ENCODE measurements around the gene CPSF2.
"Not testable (repeated sequence)": the region's sequence is repeated elsewhere in the genome, so short reads cannot be mapped to it uniquely, and the experiment has no call there.

Gene CPSF2

GRCh38 chr14:92187616-92188015 is 65.8 kb downstream of the CPSF2 start:
- not testable (repeated sequence) for H3K4me1 ChIP-seq (ENCODE audit: control insufficient read depth in 5 of 5, insufficient read depth in 5 of 5, low read length in 5 of 5); H3K36me3 ChIP-seq (ENCODE audit: control insufficient read depth in 5 of 5, insufficient read depth in 5 of 5, low read length in 5 of 5)

GRCh38 chr14:92190768-92191167 is 69.0 kb downstream of the CPSF2 start:
- no peak overlapping the region for H3K9ac ChIP-seq (ENCODE audit: low read length in 5 of 5)
- no peaks in the 10 kb centered on the region for H3K9me3 ChIP-seq (ENCODE audit: control insufficient read depth in 5 of 5, low read length in 5 of 5)
- H3K4me3 ChIP-seq (ENCODE audit: low read depth in 1 of 5, low read length in 5 of 5) = no peak overlapping the region
- peaks cover 0 to 3% (median 0%) of the 10 kb centered on the region in 5 donors for H3K4me1 ChIP-seq (ENCODE audit: control insufficient read depth in 5 of 5, insufficient read depth in 5 of 5, low read length in 5 of 5)
- no peaks in the 10 kb centered on the region for H3K27me3 ChIP-seq (ENCODE audit: control insufficient read depth in 5 of 5, insufficient read depth in 4 of 5, low read length in 5 of 5)
- H3K27ac ChIP-seq (ENCODE audit: low read depth, low read length) = no peak overlapping the region
- H3K36me3 ChIP-seq (ENCODE audit: control insufficient read depth in 5 of 5, insufficient read depth in 5 of 5, low read length in 5 of 5) = no peaks in the 10 kb centered on the region

More at GRCh38 chr14:92187616-92188015, 65.8 kb downstream of the CPSF2 start:
- H3K9ac ChIP-seq (ENCODE audit: low read length in 5 of 5); H3K9me3 ChIP-seq (ENCODE audit: control insufficient read depth in 5 of 5, low read length in 5 of 5); H3K27me3 ChIP-seq (ENCODE audit: control insufficient read depth in 5 of 5, insufficient read depth in 4 of 5, low read length in 5 of 5); H3K4me3 ChIP-seq (ENCODE audit: low read depth in 1 of 5, low read length in 5 of 5); H3K27ac ChIP-seq (ENCODE audit: low read depth, low read length): not testable (repeated sequence)

DNA sequence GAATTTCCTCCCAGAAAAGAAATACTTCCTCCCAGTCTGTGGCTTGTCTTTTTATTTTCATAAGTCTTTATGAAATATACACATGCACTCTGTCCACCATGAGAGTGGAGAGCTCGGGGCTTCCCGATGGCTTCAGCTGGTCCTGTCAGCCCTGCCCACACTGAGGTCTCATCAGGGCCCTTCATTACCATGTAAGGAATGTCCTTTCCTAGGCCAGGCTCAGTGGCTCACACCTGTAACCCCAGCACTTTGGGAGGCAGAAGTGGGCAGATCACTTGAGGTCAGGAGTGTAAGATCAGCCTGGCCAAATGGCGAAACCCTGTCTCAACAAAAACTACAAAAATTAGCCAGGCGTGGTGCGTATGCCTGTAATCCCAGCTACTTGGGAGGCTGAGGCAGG is 77.0 kb downstream of the CPSF2 start:
- Histone ChIP-seq H3K27ac (ENCODE audit: low read depth, low read length) (no peak overlapping the region), H3K9me3 (ENCODE audit: control insufficient read depth in 5 of 5, low read length in 5 of 5) (no peaks in the 10 kb centered on the region), H3K9ac (ENCODE audit: low read length in 5 of 5) (no peak overlapping the region), H3K36me3 (ENCODE audit: control insufficient read depth in 5 of 5, insufficient read depth in 5 of 5, low read length in 5 of 5) (no peaks in the 10 kb centered on the region), H3K27me3 (ENCODE audit: control insufficient read depth in 5 of 5, insufficient read depth in 4 of 5, low read length in 5 of 5) (peaks cover 0 to 10% (median 4%) of the 10 kb centered on the region in 5 donors), H3K4me3 (ENCODE audit: low read depth in 1 of 5, low read length in 5 of 5) (no peak overlapping the region), H3K4me1 (ENCODE audit: control insufficient read depth in 5 of 5, insufficient read depth in 5 of 5, low read length in 5 of 5) (no peaks in the 10 kb centered on the region)

DNA sequence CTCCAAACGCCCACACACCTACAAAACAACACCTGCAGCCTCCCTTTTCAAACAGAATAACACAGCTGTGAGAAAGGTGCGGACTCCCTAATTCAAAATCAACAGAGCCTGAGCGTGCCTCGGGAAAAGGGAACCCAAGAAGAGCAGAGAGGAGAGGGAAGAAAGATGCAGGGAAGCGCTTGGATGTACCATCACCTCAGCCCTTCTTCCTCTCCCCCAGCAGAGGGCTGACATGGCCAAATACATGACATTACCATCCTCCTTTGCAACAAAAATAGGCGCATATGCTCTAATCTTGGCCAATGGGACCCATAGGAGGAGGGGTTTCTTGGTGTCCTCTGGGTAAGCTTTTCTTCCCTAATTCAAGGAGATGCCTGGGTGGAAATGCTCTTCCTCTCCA is 78.0 kb downstream of the CPSF2 start:
- no peaks in the 10 kb centered on the region for H3K4me1 ChIP-seq (ENCODE audit: control insufficient read depth in 5 of 5, insufficient read depth in 5 of 5, low read length in 5 of 5)
- no peaks in the 10 kb centered on the region for H3K9me3 ChIP-seq (ENCODE audit: control insufficient read depth in 5 of 5, low read length in 5 of 5)
- no peak overlapping the region for H3K9ac ChIP-seq (ENCODE audit: low read length in 5 of 5)
- peaks cover 0 to 10% (median 4%) of the 10 kb centered on the region in 5 donors for H3K27me3 ChIP-seq (ENCODE audit: control insufficient read depth in 5 of 5, insufficient read depth in 4 of 5, low read length in 5 of 5)
- H3K4me3 ChIP-seq (ENCODE audit: low read depth in 1 of 5, low read length in 5 of 5) = no peak overlapping the region
- H3K27ac ChIP-seq (ENCODE audit: low read depth, low read length) = no peak overlapping the region
- H3K36me3 ChIP-seq (ENCODE audit: control insufficient read depth in 5 of 5, insufficient read depth in 5 of 5, low read length in 5 of 5) = no peaks in the 10 kb centered on the region

GRCh38 chr14:92203116-92203515 is 81.3 kb downstream of the CPSF2 start:
- Histone ChIP-seq H3K4me3 (ENCODE audit: low read depth in 1 of 5, low read length in 5 of 5) (no peak overlapping the region), H3K27me3 (ENCODE audit: control insufficient read depth in 5 of 5, insufficient read depth in 4 of 5, low read length in 5 of 5) (peaks cover 0 to 18% (median 4%) of the 10 kb centered on the region in 5 donors), H3K36me3 (ENCODE audit: control insufficient read depth in 5 of 5, insufficient read depth in 5 of 5, low read length in 5 of 5) (no peaks in the 10 kb centered on the region), H3K9ac (ENCODE audit: low read length in 5 of 5) (no peak overlapping the region), H3K27ac (ENCODE audit: low read depth, low read length) (no peak overlapping the region), H3K9me3 (ENCODE audit: control insufficient read depth in 5 of 5, low read length in 5 of 5) (no peaks in the 10 kb centered on the region), H3K4me1 (ENCODE audit: control insufficient read depth in 5 of 5, insufficient read depth in 5 of 5, low read length in 5 of 5) (no peaks in the 10 kb centered on the region)

- Histone ChIP-seq H3K9ac (ENCODE audit: low read length in 5 of 5) (no peak overlapping the region), H3K36me3 (ENCODE audit: control insufficient read depth in 5 of 5, insufficient read depth in 5 of 5, low read length in 5 of 5) (no peaks in the 10 kb centered on the region), H3K27ac (ENCODE audit: low read depth, low read length) (no peak overlapping the region), H3K27me3 (ENCODE audit: control insufficient read depth in 5 of 5, insufficient read depth in 4 of 5, low read length in 5 of 5) (peaks cover 0 to 11% (median 0%) of the 10 kb centered on the region in 5 donors), H3K4me3 (ENCODE audit: low read depth in 1 of 5, low read length in 5 of 5) (no peak overlapping the region), H3K4me1 (ENCODE audit: control insufficient read depth in 5 of 5, insufficient read depth in 5 of 5, low read length in 5 of 5) (no peaks in the 10 kb centered on the region), H3K9me3 (ENCODE audit: control insufficient read depth in 5 of 5, low read length in 5 of 5) (no peaks in the 10 kb centered on the region)
Observed at GRCh38 chr14:92204792-92205191, 83.0 kb downstream of the CPSF2 start.

GRCh38 chr14:92207012-92207927 is 85.5 kb downstream of the CPSF2 start:
- Histone ChIP-seq H3K4me3 (ENCODE audit: low read depth in 1 of 5, low read length in 5 of 5) (no peak overlapping the region), H3K9me3 (ENCODE audit: control insufficient read depth in 5 of 5, low read length in 5 of 5) (no peaks in the 10 kb centered on the region), H3K4me1 (ENCODE audit: control insufficient read depth in 5 of 5, insufficient read depth in 5 of 5, low read length in 5 of 5) (no peaks in the 10 kb centered on the region), H3K36me3 (ENCODE audit: control insufficient read depth in 5 of 5, insufficient read depth in 5 of 5, low read length in 5 of 5) (no peaks in the 10 kb centered on the region), H3K27me3 (ENCODE audit: control insufficient read depth in 5 of 5, insufficient read depth in 4 of 5, low read length in 5 of 5) (peaks cover 0 to 10% (median 0%) of the 10 kb centered on the region in 5 donors), H3K27ac (ENCODE audit: low read depth, low read length) (no peak overlapping the region), H3K9ac (ENCODE audit: low read length in 5 of 5) (no peak overlapping the region)

GRCh38 chr14:92207928-92208265 is 86.1 kb downstream of the CPSF2 start:
- no peak overlapping the region for H3K9ac ChIP-seq (ENCODE audit: low read length in 5 of 5)

GRCh38 chr14:92209141-92209540 is 87.4 kb downstream of the CPSF2 start:
- no peaks in the 10 kb centered on the region for H3K36me3 ChIP-seq (ENCODE audit: control insufficient read depth in 5 of 5, insufficient read depth in 5 of 5, low read length in 5 of 5)
- no peak overlapping the region for H3K4me3 ChIP-seq (ENCODE audit: low read depth in 1 of 5, low read length in 5 of 5)
- H3K27ac ChIP-seq (ENCODE audit: low read depth, low read length) = no peak overlapping the region
- no peaks in the 10 kb centered on the region for H3K4me1 ChIP-seq (ENCODE audit: control insufficient read depth in 5 of 5, insufficient read depth in 5 of 5, low read length in 5 of 5)
- no peaks in the 10 kb centered on the region for H3K9me3 ChIP-seq (ENCODE audit: control insufficient read depth in 5 of 5, low read length in 5 of 5)
- peaks cover 0 to 10% (median 0%) of the 10 kb centered on the region in 5 donors for H3K27me3 ChIP-seq (ENCODE audit: control insufficient read depth in 5 of 5, insufficient read depth in 4 of 5, low read length in 5 of 5)
- H3K9ac ChIP-seq (ENCODE audit: low read length in 5 of 5) = no peak overlapping the region

More at GRCh38 chr14:92207928-92208265, 86.1 kb downstream of the CPSF2 start:
- Histone ChIP-seq H3K9me3 (ENCODE audit: control insufficient read depth in 5 of 5, low read length in 5 of 5) (no peaks in the 10 kb centered on the region), H3K36me3 (ENCODE audit: control insufficient read depth in 5 of 5, insufficient read depth in 5 of 5, low read length in 5 of 5) (no peaks in the 10 kb centered on the region), H3K4me1 (ENCODE audit: control insufficient read depth in 5 of 5, insufficient read depth in 5 of 5, low read length in 5 of 5) (no peaks in the 10 kb centered on the region), H3K27me3 (ENCODE audit: control insufficient read depth in 5 of 5, insufficient read depth in 4 of 5, low read length in 5 of 5) (peaks cover 0 to 10% (median 0%) of the 10 kb centered on the region in 5 donors), H3K27ac (ENCODE audit: low read depth, low read length) (no peak overlapping the region), H3K4me3 (ENCODE audit: low read depth in 1 of 5, low read length in 5 of 5) (no peak overlapping the region)

- not testable (repeated sequence) for H3K4me1 ChIP-seq (ENCODE audit: control insufficient read depth in 5 of 5, insufficient read depth in 5 of 5, low read length in 5 of 5); H3K9me3 ChIP-seq (ENCODE audit: control insufficient read depth in 5 of 5, low read length in 5 of 5); H3K27me3 ChIP-seq (ENCODE audit: control insufficient read depth in 5 of 5, insufficient read depth in 4 of 5, low read length in 5 of 5); H3K4me3 ChIP-seq (ENCODE audit: low read depth in 1 of 5, low read length in 5 of 5); H3K27ac ChIP-seq (ENCODE audit: low read depth, low read length); H3K36me3 ChIP-seq (ENCODE audit: control insufficient read depth in 5 of 5, insufficient read depth in 5 of 5, low read length in 5 of 5); H3K9ac ChIP-seq (ENCODE audit: low read length in 5 of 5)
Observed at GRCh38 chr14:92213125-92213524, 91.4 kb downstream of the CPSF2 start.

Data from subcutaneous abdominal adipose tissue (tissue), 5 donors.